Measurements from ENCODE around the gene PKNOX2.

The PKNOX2 gene

DNA sequence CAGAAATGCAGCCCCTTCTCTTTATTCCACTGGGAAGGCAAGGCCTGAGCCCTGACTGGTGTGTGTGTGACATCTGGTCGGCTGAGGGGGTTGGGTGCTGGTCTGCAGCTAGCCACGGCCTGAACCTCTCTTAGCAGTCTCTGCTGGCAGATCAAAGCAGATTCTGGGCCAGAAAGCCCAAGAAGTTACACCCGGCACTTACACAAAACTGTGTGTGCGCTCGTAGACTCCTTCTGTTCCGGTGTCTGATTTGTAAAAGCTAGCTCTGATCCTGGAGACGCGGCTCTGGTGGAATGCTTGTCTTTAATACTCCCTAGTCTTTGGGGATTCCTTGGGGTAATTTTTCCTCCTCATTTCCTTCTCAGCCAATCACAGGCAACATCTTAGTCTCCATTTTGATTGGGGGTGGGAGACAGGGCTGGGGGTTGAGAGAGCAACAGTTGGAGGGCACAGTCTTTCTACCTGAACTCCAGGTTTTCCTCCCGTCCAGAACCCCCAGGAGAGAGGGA, 5.5 kb downstream of the PKNOX2 start:
- H3K27ac ChIP-seq: no peak overlapping the region
- peaks cover 0 to 7% of the 10 kb centered on the region in 2 experiments for H3K4me1 ChIP-seq (ENCODE audit: control insufficient read depth in 1 of 2, insufficient read depth in 1 of 2, low read depth in 1 of 2, low read length in 1 of 2)
- H3K36me3 ChIP-seq: no peaks in the 10 kb centered on the region
- H3K27me3 ChIP-seq: peaks cover 99% of the 10 kb centered on the region
- no peak overlapping the region for H3K4me3 ChIP-seq (ENCODE audit: low read depth in 1 of 2, low read length in 1 of 2)
- no peaks in the 10 kb centered on the region for H3K9me3 ChIP-seq
- TF ChIP-seq, protein P1, sequence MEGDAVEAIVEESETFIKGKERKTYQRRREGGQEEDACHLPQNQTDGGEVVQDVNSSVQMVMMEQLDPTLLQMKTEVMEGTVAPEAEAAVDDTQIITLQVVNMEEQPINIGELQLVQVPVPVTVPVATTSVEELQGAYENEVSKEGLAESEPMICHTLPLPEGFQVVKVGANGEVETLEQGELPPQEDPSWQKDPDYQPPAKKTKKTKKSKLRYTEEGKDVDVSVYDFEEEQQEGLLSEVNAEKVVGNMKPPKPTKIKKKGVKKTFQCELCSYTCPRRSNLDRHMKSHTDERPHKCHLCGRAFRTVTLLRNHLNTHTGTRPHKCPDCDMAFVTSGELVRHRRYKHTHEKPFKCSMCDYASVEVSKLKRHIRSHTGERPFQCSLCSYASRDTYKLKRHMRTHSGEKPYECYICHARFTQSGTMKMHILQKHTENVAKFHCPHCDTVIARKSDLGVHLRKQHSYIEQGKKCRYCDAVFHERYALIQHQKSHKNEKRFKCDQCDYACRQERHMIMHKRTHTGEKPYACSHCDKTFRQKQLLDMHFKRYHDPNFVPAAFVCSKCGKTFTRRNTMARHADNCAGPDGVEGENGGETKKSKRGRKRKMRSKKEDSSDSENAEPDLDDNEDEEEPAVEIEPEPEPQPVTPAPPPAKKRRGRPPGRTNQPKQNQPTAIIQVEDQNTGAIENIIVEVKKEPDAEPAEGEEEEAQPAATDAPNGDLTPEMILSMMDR (IDR thresholded peaks at IDR 0.05): no peak

DNA sequence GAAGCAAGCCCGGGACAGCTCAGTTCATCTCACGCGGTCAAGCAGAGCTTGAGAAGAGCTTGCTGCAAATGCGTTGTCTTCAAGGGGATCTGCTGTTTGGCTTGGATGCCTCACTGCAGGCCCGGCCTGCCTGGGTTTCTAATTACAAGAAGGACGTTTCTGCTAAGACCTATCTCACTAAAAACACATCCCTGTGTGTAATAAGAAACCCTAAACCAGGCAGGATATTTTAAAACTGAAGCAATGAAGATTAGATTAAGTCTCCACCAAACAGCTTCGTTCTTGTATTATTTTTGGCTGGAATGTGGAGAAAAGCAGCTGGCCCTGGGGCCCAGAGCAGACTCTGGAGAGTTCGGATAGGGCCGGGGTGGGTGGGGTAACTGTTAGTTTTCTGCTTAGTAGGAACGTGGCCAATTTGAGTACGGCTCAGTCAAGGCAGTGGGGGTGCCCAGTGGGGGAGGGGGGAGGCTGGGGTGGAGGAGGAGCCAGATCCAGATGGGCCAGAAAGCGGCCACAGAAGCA, 6.0 kb downstream of the PKNOX2 start:
- peaks cover 99% of the 10 kb centered on the region for H3K27me3 ChIP-seq
- H3K4me3 ChIP-seq (ENCODE audit: low read depth in 1 of 2, low read length in 1 of 2): no peak overlapping the region
- TF ChIP-seq, protein P1 (IDR thresholded peaks at IDR 0.05): no peak
- no peaks in the 10 kb centered on the region for H3K36me3 ChIP-seq
- no peaks in the 10 kb centered on the region for H3K9me3 ChIP-seq
- peaks cover 0 to 2% of the 10 kb centered on the region in 2 experiments for H3K4me1 ChIP-seq (ENCODE audit: control insufficient read depth in 1 of 2, insufficient read depth in 1 of 2, low read depth in 1 of 2, low read length in 1 of 2)
- H3K27ac ChIP-seq: no peak overlapping the region

- H3K4me3 ChIP-seq (ENCODE audit: low read depth in 1 of 2, low read length in 1 of 2): no peak overlapping the region
- TF ChIP-seq, protein P1 (IDR thresholded peaks at IDR 0.05): no peak
- H3K4me1 ChIP-seq (ENCODE audit: control insufficient read depth in 1 of 2, insufficient read depth in 1 of 2, low read depth in 1 of 2, low read length in 1 of 2): no peaks in the 10 kb centered on the region
- H3K9me3 ChIP-seq: no peaks in the 10 kb centered on the region
- no peak overlapping the region for H3K27ac ChIP-seq
- H3K27me3 ChIP-seq: peaks cover 99% of the 10 kb centered on the region
- no peaks in the 10 kb centered on the region for H3K36me3 ChIP-seq
These were observed 7.4 kb downstream of the PKNOX2 start for GRCh38 chr11:125171974-125172373.

DNA sequence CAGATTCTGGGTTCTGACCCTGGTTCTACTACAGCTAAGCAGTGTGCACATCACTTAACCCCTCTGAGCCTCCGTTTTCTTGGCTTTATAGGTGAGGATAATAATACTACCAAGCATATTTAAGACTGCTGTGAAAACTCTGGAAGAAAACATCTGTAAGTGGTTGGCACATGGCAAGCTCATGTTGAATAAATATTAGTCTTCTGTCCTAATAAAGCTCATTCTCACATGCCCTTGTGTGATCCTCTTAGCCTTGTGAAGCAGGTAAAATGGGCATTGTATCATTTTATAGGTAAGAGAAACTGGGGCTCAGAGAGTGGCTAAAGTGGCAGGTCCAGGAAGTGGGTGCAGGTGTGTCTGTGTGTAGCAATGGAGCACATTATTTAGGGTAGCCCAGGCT, 8.5 kb downstream of the PKNOX2 start:
- Histone ChIP-seq H3K36me3 (no peaks in the 10 kb centered on the region), H3K9me3 (no peaks in the 10 kb centered on the region), H3K27ac (no peak overlapping the region), H3K4me1 (ENCODE audit: control insufficient read depth in 1 of 2, insufficient read depth in 1 of 2, low read depth in 1 of 2, low read length in 1 of 2) (no peaks in the 10 kb centered on the region), H3K27me3 (peaks cover 97% of the 10 kb centered on the region), H3K4me3 (ENCODE audit: low read depth in 1 of 2, low read length in 1 of 2) (no peak overlapping the region)
- TF ChIP-seq, protein P1 (IDR thresholded peaks at IDR 0.05): no peak

DNA sequence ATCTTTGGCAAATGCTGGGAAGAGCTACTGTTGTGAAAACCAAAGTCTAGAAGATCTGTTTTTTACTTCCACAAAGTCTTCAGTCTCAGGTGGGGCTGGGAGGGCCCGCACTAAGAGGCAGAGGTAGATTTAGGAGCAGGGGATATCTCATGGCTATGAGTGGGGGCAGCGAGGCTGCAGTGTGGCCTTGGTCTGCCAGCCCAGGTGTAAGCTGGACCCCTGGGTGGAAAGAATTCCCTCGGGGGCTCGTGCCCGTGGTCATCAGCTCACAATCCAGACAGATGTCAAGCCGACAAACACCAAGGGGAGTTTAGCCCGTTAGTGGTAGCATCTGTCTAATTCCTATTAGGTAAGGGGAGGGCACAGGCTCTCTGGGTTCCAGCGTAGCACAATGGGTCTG, 9.0 kb downstream of the PKNOX2 start:
- TF ChIP-seq, protein P1 (IDR thresholded peaks at IDR 0.05): no peak
- H3K36me3 ChIP-seq: no peaks in the 10 kb centered on the region
- H3K4me1 ChIP-seq (ENCODE audit: control insufficient read depth in 1 of 2, insufficient read depth in 1 of 2, low read depth in 1 of 2, low read length in 1 of 2): no peaks in the 10 kb centered on the region
- H3K4me3 ChIP-seq (ENCODE audit: low read depth in 1 of 2, low read length in 1 of 2): no peak overlapping the region
- peaks cover 92% of the 10 kb centered on the region for H3K27me3 ChIP-seq
- H3K27ac ChIP-seq: no peak overlapping the region
- H3K9me3 ChIP-seq: no peaks in the 10 kb centered on the region
